WERI-Rb-1 (cell line): Measurements from ENCODE around the gene GUCA2B.

ENCODE experiments used
- DNase-seq: peaks from one replicate; pipeline ENCODE4 v3.0.0-alpha.2; 2020
- H3K27ac ChIP-seq: fragments of 250-450 bp; sonication (Bioruptor Pico); 2 replicates; pipeline ENCODE4 v1.5.1; 2020; ENCODE audit warnings: mild to moderate bottlenecking, moderate library complexity
- H3K27me3 ChIP-seq: fragments of 250-450 bp; sonication (Bioruptor Pico); 2 replicates; pipeline ENCODE4 v1.5.1; 2021; ENCODE audit warnings: mild to moderate bottlenecking, low read depth, moderate library complexity; ENCODE audit not compliant: insufficient read depth, severe bottlenecking
- H3K36me3 ChIP-seq: fragments of 250-450 bp; sonication (Bioruptor Pico); 2 replicates; pipeline ENCODE4 v1.5.1; 2020; ENCODE audit warnings: mild to moderate bottlenecking, moderate library complexity
- H3K4me3 ChIP-seq: 2 replicates; pipeline ENCODE4 v1.5.1; 2011; ENCODE audit warnings: low read depth, mild to moderate bottlenecking, control low read depth, low read length
- H3K9me3 ChIP-seq: fragments of 250-450 bp; sonication (Bioruptor Pico); 2 replicates; pipeline ENCODE4 v1.5.1; 2021; ENCODE audit warnings: mild to moderate bottlenecking, moderate library complexity; ENCODE audit not compliant: severe bottlenecking
- TF ChIP-seq, protein P1 (sequence below): IDR thresholded peaks from 2 replicates; pipeline ENCODE4 v1.5.1; 2011; ENCODE audit warnings: low read depth, mild to moderate bottlenecking, control low read depth, inconsistent platforms, low read length

The GUCA2B gene

DNA sequence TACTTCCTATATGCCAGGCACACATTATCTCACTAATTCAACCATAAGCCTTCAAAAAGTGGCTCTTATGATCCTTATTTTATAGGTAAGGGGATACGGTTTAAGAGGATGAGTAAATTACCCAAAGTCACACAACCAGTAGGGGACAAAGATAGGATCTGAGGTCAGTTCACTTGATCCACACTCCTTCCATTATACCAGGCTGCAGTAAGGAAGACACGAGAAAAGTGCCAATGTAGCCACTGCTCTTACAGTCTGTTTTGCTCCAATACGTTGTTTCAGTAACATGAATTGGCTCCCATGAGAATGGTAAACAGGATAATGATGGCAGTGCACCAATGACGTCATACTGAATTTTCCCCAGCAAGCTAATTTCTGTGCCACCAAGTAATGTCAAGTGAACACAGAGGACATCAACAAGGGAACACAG is 26.7 kb downstream of the GUCA2B start:
- Histone ChIP-seq H3K27me3 (no peaks in the 10 kb centered on the region), H3K27ac (no peak overlapping the region), H3K9me3 (no peaks in the 10 kb centered on the region), H3K4me3 (no peak overlapping the region), H3K36me3 (peaks cover 35% of the 10 kb centered on the region)
- no peak for DNase-seq
- TF ChIP-seq, protein P1, sequence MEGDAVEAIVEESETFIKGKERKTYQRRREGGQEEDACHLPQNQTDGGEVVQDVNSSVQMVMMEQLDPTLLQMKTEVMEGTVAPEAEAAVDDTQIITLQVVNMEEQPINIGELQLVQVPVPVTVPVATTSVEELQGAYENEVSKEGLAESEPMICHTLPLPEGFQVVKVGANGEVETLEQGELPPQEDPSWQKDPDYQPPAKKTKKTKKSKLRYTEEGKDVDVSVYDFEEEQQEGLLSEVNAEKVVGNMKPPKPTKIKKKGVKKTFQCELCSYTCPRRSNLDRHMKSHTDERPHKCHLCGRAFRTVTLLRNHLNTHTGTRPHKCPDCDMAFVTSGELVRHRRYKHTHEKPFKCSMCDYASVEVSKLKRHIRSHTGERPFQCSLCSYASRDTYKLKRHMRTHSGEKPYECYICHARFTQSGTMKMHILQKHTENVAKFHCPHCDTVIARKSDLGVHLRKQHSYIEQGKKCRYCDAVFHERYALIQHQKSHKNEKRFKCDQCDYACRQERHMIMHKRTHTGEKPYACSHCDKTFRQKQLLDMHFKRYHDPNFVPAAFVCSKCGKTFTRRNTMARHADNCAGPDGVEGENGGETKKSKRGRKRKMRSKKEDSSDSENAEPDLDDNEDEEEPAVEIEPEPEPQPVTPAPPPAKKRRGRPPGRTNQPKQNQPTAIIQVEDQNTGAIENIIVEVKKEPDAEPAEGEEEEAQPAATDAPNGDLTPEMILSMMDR: no peak

DNA sequence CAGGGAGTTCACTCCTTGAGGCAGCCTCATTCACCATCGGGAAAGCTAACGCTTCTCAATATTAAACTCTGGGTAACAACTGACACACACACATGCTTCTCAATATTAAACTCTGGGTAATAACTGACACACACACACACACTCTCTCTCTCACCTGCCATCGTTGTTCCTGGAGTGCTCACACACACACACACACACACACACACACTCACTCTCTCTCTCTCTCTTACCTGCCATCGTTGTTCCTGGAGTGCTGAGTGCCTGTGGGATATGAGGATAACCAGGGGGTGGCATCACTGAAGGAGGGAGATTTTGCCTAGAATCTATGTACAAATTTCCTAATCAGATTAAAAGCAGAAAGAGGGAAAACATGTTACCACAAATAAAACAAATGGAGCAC is 28.5 kb downstream of the GUCA2B start:
- TF ChIP-seq, protein P1: no peak
- Histone ChIP-seq H3K9me3 (no peaks in the 10 kb centered on the region), H3K27me3 (no peaks in the 10 kb centered on the region), H3K4me3 (no peak overlapping the region), H3K27ac (no peak overlapping the region), H3K36me3 (peaks cover 42% of the 10 kb centered on the region)
- no peak for DNase-seq

DNA sequence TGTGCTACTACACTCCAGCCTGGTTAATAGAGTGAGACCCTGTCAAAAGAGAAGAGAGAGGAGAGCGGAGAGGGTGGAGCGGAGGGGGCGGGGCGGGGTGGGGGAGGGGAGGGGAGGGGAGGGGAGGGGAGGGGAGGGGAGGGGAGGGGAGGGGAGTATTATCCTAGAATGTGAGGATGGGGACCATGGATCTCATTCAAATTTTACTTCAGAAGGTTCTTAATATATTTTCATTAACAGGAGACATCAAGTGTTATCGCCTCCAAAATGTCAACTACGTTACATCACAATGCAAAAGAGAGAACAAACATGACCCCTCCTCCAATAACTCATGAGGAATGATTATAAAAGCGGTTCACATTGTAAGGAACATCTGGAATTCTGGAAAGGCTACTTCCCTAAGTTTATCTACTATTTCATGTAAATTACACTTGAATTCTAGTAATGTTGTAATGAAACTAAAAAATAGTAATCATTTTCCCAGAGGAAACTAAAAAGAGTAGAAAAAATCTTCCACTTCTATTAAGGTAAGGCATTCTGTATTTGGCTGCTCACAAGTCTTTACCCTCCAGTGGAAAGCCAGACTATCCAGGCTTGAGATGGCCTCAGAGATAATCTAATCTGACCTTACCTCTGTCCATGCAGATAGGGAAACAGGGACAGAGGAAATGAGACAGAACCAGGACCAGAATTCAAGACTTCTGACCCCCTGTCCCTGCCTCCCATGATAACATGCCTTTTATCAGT is 30.2 kb downstream of the GUCA2B start:
- Histone ChIP-seq H3K4me3 (no peak overlapping the region), H3K36me3 (peaks cover 51% of the 10 kb centered on the region), H3K9me3 (no peaks in the 10 kb centered on the region), H3K27ac (no peak overlapping the region), H3K27me3 (no peaks in the 10 kb centered on the region)
- DNase-seq: no peak
- TF ChIP-seq, protein P1: no peak

DNA sequence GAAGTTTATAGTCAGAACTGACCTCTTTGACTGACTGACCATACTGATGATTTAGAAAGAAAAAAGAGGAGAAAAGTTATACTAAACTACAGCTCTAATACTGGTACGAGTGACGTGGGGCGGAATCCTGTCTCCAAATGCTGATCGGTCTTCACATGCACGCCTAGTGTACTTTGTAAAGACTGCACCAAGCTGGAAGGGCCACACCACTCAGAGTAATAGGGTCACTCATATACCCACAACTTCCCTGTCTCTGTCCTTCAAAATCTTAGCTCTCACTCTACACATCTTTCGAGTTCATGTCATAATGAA is 30.7 kb downstream of the GUCA2B start:
- no peaks in the 10 kb centered on the region for H3K9me3 ChIP-seq
- no peak overlapping the region for H3K4me3 ChIP-seq
- H3K36me3 ChIP-seq: peaks cover 52% of the 10 kb centered on the region
- H3K27ac ChIP-seq: no peak overlapping the region
- no peak for DNase-seq
- TF ChIP-seq, protein P1: no peak
- H3K27me3 ChIP-seq: no peaks in the 10 kb centered on the region

DNA sequence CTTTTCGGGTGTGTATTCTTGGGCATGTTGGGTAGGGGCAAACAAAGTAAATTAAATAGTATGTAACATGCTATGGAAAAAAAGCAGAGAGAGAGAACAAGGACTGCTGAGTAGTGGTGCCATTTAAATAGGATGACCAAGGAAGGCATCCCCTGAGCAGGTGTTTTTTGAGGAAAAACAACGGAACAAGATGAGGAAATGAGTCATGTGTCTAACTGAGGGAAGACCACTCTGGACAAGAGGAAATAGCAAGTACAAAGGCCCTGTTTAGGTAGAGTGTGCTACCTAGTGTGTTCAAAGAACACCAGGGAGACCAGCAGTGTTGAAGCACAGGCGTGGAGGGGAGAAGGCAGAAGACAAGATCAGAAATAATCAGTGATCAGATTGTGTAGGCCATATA is 31.4 kb downstream of the GUCA2B start:
- Histone ChIP-seq H3K27ac (no peak overlapping the region), H3K36me3 (peaks cover 57% of the 10 kb centered on the region), H3K27me3 (no peaks in the 10 kb centered on the region), H3K4me3 (no peak overlapping the region), H3K9me3 (no peaks in the 10 kb centered on the region)
- no peak for DNase-seq
- TF ChIP-seq, protein P1: no peak

DNA sequence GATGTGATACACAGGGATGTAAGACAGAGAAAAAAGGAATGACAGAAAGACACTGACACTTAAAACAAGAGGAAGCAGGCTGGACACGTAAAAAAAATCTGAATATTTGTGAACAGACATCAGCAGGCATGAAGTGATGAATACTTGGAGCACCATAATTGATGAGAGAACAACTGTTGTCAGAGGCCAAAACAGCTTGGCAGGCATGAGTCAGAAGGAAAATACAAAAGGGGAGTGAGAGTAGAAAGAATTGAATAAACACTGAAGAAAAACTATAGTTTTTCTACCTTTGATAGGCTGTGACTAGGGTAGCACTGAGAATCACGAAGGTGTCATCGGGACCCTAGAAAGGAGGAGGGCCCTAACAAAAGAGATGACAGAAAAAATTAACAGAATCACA is 32.9 kb downstream of the GUCA2B start:
- Histone ChIP-seq H3K36me3 (peaks cover 62% of the 10 kb centered on the region), H3K9me3 (no peaks in the 10 kb centered on the region), H3K27ac (no peak overlapping the region), H3K4me3 (no peak overlapping the region), H3K27me3 (no peaks in the 10 kb centered on the region)
- TF ChIP-seq, protein P1: no peak
- DNase-seq: no peak
